AG09319 (cell line): ENCODE data around the gene MSMB.
"Not testable (repeated sequence)": the region's sequence is repeated elsewhere in the genome, so short reads cannot be mapped to it uniquely, and the experiment has no call there.

ENCODE experiments used
- DNase-seq: peaks from one replicate; pipeline ENCODE4 v3.0.0-alpha.2; 2010; ENCODE audit warnings: low read depth; ENCODE audit errors: extremely low read depth
- CTCF ChIP-seq: IDR thresholded peaks from 2 replicates; pipeline ENCODE4 v1.5.1; 2011; ENCODE audit warnings: low read depth, mild to moderate bottlenecking, inconsistent platforms, low read length, moderate library complexity

The MSMB gene

GRCh38 chr10:46053534-46054434, 7.7 kb upstream of the MSMB start:
- DNase-seq, result no peak
- no peak for TF ChIP-seq CTCF

GRCh38 chr10:46052791-46053375, 6.8 kb upstream of the MSMB start:
- no peak for TF ChIP-seq CTCF
- DNase-seq, result no peak

- TF ChIP-seq CTCF, result no peak
- no peak for DNase-seq
Measured at GRCh38 chr10:46052057-46052790, 6.2 kb upstream of the MSMB start.

GRCh38 chr10:46050941-46051623, 5.0 kb upstream of the MSMB start:
- DNase-seq, result no peak
- no peak for TF ChIP-seq CTCF

GRCh38 chr10:46049497-46049831, 3.4 kb upstream of the MSMB start:
- not testable (repeated sequence) for DNase-seq

GRCh38 chr10:46048152-46048551, 2.1 kb upstream of the MSMB start:
- TF ChIP-seq CTCF, result no peak
- DNase-seq, result no peak

- no peak for DNase-seq
- TF ChIP-seq CTCF, result no peak
Measured at GRCh38 chr10:46042527-46042926, 3.5 kb downstream of the MSMB start.
